Heart right ventricle (tissue), 16 donors: ENCODE data around the gene HSPA2. TPM values are rescaled to one million over a fixed set of nuclear protein-coding genes. Genes with fewer than 3 reads are reported as not detected.
"Not testable (repeated sequence)": the region's sequence is repeated elsewhere in the genome, so short reads cannot be mapped to it uniquely, and the experiment has no call there.

Experiments
- ATAC-seq, 8 donors: fragments of 200-7000 bp; cut with Tn5 transposase; one replicate each; pipeline ENCODE4 v1.9.1; 2020; ENCODE audit warnings: mild to moderate bottlenecking in 8 of 8, moderate library complexity in 8 of 8, moderate number of reproducible peaks in 1 of 8
- DNase-seq, 2 donors: peaks; one replicate each; pipeline ENCODE4 v3.0.0-alpha.2; 2020
- H3K27ac ChIP-seq, 10 donors: fragments of 200-600 bp; sonication (generic) in 2 of 10; one replicate each; pipeline versions ENCODE4 v1.5.0 to v1.8.0; 2020 to 2022; ENCODE audit warnings: mild to moderate bottlenecking in 3 of 10
- H3K27me3 ChIP-seq, 7 donors: fragments of 200-600 bp; one replicate each; pipeline ENCODE4 v1.8.0; 2021 to 2022; ENCODE audit warnings: mild to moderate bottlenecking in 2 of 7
- H3K36me3 ChIP-seq, 9 donors: fragments of 200-600 bp; sonication (generic) in 1 of 9; one replicate each; pipeline versions ENCODE4 v1.5.0 to v1.8.0; 2020 to 2022; ENCODE audit warnings: mild to moderate bottlenecking in 2 of 9
- H3K4me1 ChIP-seq, 9 donors: fragments of 200-600 bp; sonication (generic) in 1 of 9; one replicate each; pipeline versions ENCODE4 v1.5.0 to v1.8.0; 2020 to 2022; ENCODE audit warnings: mild to moderate bottlenecking in 4 of 9
- H3K4me3 ChIP-seq, 10 donors: fragments of 200-600 bp; sonication (generic) in 2 of 10; one replicate each; pipeline versions ENCODE4 v1.5.0 to v1.8.0; 2020 to 2022; ENCODE audit warnings: mild to moderate bottlenecking in 7 of 10, moderate library complexity in 2 of 10
- H3K9me3 ChIP-seq, 11 donors: fragments of 200-600 bp in 10 of 11; sonication (generic) in 2 of 11; one replicate each; pipeline versions ENCODE4 v1.5.0 to v1.8.0; 2013 to 2022; ENCODE audit warnings: mild to moderate bottlenecking in 2 of 11, control low read depth in 1 of 11, moderate library complexity in 1 of 11
- WGBS, 2 donors: extraction: QIAGEN DNeasy Blood & Tissue Kit; methylation state at CpG; one replicate each; pipeline ENCODE4 v1.1.7; 2013; ENCODE audit warnings: inconsistent platforms in 1 of 2; 5-methylcytosine and 5-hydroxymethylcytosine counted together
- intact Hi-C, 10 donors: fragments of 100-400 bp; cut with DNase I; formaldehyde crosslinking; loops; one replicate each; pipeline versions ENCODE4 v1.11.1 to v1.14.2; 2022
- polyA plus RNA-seq, 2 donors: library from polyadenylated mRNA; stranded (reverse); fragments of 200-250 nt; gene quantifications; one replicate each; pipeline ENCODE4 v1.2.3, GENCODE V29; 2013
- total RNA-seq, 10 donors: library from RNA; stranded (reverse); fragmentation: NEBNext Ultra II Directional in 3 of 10; extraction: Animal tissue kit (Norgen Biotek cat#: 25700) in 3 of 10; gene quantifications; one replicate each; pipeline versions ENCODE4 v1.2.1 to v1.2.4, GENCODE V29; 2021 to 2023
- TF ChIP-seq, protein P1 (sequence below), 9 donors: fragments of 200-600 bp; sonication (generic) in 2 of 9; IDR thresholded peaks; one replicate each; pipeline versions ENCODE4 v1.5.0 to v1.8.0; 2021 to 2022; ENCODE audit warnings: antibody characterized with exemption in 9 of 9, mild to moderate bottlenecking in 5 of 9, moderate library complexity in 1 of 9
- donor health status: Arrhythmogenic right ventricular cardiomyopathy.
- donor health status: ischemic (EF 13 %, LVEDD 7.1; RV severe dilation, severe dysfunction).
- donor health status: healthy with polysubstance abuse.
- donor health status: DM: no; HTN: yes; CAD: no.
- donor health status: DM: no; HTN: no; CAD: no.
- donor health status: ischemic (EF 25% LVEDD 6.9; RV normal size, moderate dysfunction).
- donor health status: ischemic (EF 25% LVEDD 5.7; RV mildly dilated, moderate dysfunction).
- donor health status: healthy.
- donor health status: DM: yes; HTN: yes; CAD: no.
- donor health status: Ischemic cardiomyopathy.
- donor health status: ischemic (EF 35%, LVEDD 5.7; RV mildly dilated, moderate dysfunction).
- donor health status: nonischemic (EF 11% LVEDD 7.7; RV severe dilation, severe dysfunction).
- donor health status: DM: yes; HTN: yes; CAD: no.
- donor health status: PGD.
- donor health status: ischemic (EF 29% LVEDD 5.4; RV normal size, mild dysfunction).
- donor health status: nonischemic (EF 23%, LVEDD 6.1; RV moderate dilation, normal function).

The HSPA2 gene
- total and polyA plus RNA-seq, 12 donors = 2.6 to 77.6 (median 29.9) TPM

DNA sequence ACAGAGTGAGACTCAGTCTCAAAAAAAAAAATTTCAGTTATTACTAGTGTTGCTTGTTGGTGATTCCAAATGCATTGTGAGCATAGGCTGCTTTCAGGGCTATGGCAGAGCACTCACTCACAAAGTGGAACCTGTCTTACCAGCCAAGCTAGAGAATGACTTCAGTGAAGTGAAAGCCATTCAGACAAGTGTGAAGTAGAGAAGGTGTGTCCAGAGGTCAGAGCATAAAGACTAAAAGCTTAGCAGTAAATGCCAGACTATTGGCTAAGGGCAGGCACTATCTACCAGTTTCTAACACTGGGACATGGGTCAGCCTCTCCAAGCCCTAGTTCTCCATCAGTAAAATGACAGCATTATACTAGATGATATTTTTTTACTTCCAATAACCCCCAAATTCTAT, 21.9 kb downstream of the HSPA2 start:
- H3K27ac ChIP-seq = no peak overlapping the region
- DNase-seq (no peak), ATAC-seq (peak in 4 of 8 donors; percentile 25 to 77 (median 40))
- no peak overlapping the region for H3K4me3 ChIP-seq
- H3K27me3 ChIP-seq = no peaks in the 10 kb centered on the region
- intact Hi-C loops = no loop called here
- no peaks in the 10 kb centered on the region for H3K36me3 ChIP-seq
- TF ChIP-seq, protein P1, sequence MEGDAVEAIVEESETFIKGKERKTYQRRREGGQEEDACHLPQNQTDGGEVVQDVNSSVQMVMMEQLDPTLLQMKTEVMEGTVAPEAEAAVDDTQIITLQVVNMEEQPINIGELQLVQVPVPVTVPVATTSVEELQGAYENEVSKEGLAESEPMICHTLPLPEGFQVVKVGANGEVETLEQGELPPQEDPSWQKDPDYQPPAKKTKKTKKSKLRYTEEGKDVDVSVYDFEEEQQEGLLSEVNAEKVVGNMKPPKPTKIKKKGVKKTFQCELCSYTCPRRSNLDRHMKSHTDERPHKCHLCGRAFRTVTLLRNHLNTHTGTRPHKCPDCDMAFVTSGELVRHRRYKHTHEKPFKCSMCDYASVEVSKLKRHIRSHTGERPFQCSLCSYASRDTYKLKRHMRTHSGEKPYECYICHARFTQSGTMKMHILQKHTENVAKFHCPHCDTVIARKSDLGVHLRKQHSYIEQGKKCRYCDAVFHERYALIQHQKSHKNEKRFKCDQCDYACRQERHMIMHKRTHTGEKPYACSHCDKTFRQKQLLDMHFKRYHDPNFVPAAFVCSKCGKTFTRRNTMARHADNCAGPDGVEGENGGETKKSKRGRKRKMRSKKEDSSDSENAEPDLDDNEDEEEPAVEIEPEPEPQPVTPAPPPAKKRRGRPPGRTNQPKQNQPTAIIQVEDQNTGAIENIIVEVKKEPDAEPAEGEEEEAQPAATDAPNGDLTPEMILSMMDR (IDR thresholded peaks at IDR 0.05) = no peak
- H3K9me3 ChIP-seq = no peaks in the 10 kb centered on the region
- peaks cover 0 to 27% (median 9%) of the 10 kb centered on the region in 9 donors for H3K4me1 ChIP-seq

DNA sequence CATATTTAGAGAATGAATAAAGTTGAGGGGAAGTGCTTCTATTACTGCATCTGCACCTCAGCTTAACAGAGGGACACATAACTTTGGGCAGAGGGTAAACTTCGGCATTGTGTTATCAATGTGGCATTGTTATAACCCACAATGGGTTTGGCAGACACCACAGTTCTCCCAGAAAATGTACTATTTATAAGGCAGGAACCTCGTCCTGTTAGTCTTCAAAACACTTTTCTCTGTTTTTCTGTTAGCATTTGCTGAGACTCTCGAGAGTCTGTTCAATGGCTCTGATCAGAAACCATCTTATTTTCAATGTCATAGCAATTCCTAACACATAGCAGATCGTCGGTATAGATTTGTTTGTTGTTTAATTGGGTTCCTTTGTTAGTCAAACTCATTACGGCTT, 23.2 kb downstream of the HSPA2 start:
- no peaks in the 10 kb centered on the region for H3K9me3 ChIP-seq
- H3K4me1 ChIP-seq = peaks cover 0 to 36% (median 12%) of the 10 kb centered on the region in 9 donors
- intact Hi-C loops = no loop called here
- ATAC-seq (no peak), DNase-seq (no peak)
- H3K27me3 ChIP-seq = no peaks in the 10 kb centered on the region
- peak overlapping the region in 1 of 10 donors; percentile 16 for H3K27ac ChIP-seq
- 66 to 72% methylated on average over 6 of the region's 6 CpGs for WGBS, 2 donors
- H3K36me3 ChIP-seq = no peaks in the 10 kb centered on the region
- H3K4me3 ChIP-seq = no peak overlapping the region
- TF ChIP-seq, protein P1 (IDR thresholded peaks at IDR 0.05) = no peak

DNA sequence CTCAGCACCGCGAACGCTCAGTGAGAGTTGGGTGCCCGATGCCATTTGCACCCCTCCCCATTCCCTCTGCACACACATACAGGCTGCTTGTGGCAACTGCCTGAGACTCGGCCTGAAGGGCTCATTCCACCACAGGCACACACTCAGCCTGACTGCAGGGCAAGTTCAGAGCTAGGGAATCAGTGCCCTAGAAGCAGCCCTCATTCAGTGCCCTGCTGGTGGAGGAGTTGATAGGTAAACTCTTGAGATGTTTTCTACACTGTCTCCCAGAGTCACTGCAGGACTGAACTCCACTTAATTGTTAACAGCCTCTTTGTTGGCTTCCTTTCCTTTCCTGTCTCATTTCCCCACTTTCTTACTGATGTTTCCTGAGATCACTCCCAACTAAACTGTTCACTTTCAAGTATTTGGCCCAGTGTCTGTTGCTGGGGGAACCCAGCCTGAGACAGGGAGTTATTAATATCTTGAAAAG, 26.1 kb downstream of the HSPA2 start:
- WGBS, 2 donors = 72 to 84% methylated on average over 5 of the region's 5 CpGs
- Histone ChIP-seq H3K36me3 (no peaks in the 10 kb centered on the region), H3K27me3 (no peaks in the 10 kb centered on the region), H3K4me1 (peaks cover 0 to 49% (median 20%) of the 10 kb centered on the region in 9 donors), H3K27ac (peak overlapping the region in 5 of 10 donors; percentile 20 to 65 (median 31)), H3K4me3 (no peak overlapping the region), H3K9me3 (no peaks in the 10 kb centered on the region)
- no peak for DNase-seq
- TF ChIP-seq, protein P1 (IDR thresholded peaks at IDR 0.05) = no peak
- intact Hi-C loops = no loop called here
- ATAC-seq = peak in 4 of 8 donors; percentile 9 to 29 (median 21)

DNA sequence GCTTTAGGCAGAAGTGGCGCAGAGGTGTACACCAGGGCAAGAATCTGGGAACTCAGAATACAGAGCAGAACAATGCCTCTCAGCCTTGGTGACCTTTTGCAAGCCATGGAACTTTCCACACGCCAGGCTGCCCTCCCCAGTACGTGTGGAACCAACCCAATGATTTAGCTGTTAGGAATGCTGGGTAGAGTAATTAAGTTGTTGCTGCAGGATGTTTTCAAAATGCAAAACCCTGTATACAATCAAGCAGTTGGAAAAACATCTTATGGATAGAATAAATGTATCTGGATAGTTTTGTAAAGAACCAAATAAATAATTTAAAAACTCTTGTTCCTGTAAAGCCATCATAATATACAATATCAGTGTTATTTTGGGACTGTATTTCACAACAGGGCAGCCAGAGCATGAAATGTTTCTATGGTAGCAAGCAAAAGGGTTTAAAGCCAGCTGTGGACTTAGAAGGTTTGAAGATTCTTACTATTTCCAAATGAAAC, 28.6 kb downstream of the HSPA2 start:
- ATAC-seq = peak; percentile 85 to 99 (median 94)
- H3K4me1 ChIP-seq = peaks cover 0 to 49% (median 20%) of the 10 kb centered on the region in 9 donors

DNA sequence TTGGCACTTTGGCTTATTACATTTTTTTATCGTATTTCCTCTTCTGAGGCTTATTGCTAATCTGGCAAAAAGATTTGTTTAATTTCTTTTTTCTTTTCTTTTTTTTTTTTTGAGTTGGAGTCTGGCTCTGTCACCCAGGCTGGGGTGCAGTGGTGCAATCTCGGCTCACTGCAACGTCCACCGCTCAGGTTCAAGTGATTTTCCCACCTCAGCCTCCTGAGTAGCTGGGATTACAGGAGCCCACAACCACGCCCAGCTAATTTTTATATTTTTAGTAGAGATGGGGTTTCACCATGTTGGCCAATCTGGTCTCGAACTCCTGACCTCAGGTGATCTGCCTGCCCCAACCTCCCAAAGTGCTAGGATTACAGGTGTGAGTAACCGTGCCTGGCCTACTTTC, 29.1 kb downstream of the HSPA2 start:
- intact Hi-C loops = not testable (repeated sequence)
- 81 to 84% methylated on average over 7 of the region's 7 CpGs for WGBS, 2 donors
- H3K4me1 ChIP-seq = peaks cover 0 to 49% (median 20%) of the 10 kb centered on the region in 9 donors

More for the DNA sequence above, 28.6 kb downstream of the HSPA2 start:
- H3K27me3 ChIP-seq = no peaks in the 10 kb centered on the region
- H3K4me3 ChIP-seq = no peak overlapping the region
- DNase-seq = peak; percentile 48 to 57
- no peaks in the 10 kb centered on the region for H3K9me3 ChIP-seq
- TF ChIP-seq, protein P1 (IDR thresholded peaks at IDR 0.05) = no peak
- peak overlapping the region; percentile 27 to 88 (median 60) for H3K27ac ChIP-seq
- intact Hi-C loops = no loop called here
- no peaks in the 10 kb centered on the region for H3K36me3 ChIP-seq
- 40 to 47% methylated on average over 3 of the region's 3 CpGs for WGBS, 2 donors

More for the DNA sequence above, 29.1 kb downstream of the HSPA2 start:
- DNase-seq, H3K9me3 ChIP-seq, H3K4me3 ChIP-seq, H3K27me3 ChIP-seq, H3K36me3 ChIP-seq: not testable (repeated sequence)
- H3K27ac ChIP-seq = peak overlapping the region in 9 of 10 donors; percentile 22 to 88 (median 61)
- ATAC-seq = peak in 2 of 8 donors; percentile 14 to 38
